Anterior cingulate cortex (tissue), 58 donors: ENCODE results near the gene FAM186B.

Source experiments
- DNase-seq, 58 donors: peaks; one replicate each; lab custom pipeline; 2025; lab: John Stamatoyannopoulos, UW

Gene FAM186B

GRCh38 chr12:49635656-49636055 lies 30.2 kb upstream of the FAM186B start:
- no peak for DNase-seq

DNA sequence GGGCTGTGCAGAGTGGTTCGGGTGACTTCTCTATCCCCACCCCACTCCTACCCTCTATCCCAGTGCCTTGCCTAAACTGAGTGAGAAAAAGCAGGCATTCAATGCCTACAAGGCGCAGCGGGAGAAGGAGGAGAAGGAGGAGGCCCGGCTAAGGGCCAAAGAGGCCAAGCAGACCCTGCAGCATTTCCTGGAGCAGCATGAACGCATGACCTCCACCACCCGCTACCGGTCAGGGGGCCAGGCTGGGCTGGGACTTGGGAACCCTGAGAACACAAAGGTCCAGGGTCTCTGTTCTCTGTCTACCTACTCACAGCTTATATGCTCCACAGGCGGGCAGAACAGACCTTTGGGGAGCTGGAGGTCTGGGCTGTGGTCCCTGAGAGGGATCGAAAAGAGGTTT lies 29.6 kb upstream of the FAM186B start:
- DNase-seq, result no peak

DNA sequence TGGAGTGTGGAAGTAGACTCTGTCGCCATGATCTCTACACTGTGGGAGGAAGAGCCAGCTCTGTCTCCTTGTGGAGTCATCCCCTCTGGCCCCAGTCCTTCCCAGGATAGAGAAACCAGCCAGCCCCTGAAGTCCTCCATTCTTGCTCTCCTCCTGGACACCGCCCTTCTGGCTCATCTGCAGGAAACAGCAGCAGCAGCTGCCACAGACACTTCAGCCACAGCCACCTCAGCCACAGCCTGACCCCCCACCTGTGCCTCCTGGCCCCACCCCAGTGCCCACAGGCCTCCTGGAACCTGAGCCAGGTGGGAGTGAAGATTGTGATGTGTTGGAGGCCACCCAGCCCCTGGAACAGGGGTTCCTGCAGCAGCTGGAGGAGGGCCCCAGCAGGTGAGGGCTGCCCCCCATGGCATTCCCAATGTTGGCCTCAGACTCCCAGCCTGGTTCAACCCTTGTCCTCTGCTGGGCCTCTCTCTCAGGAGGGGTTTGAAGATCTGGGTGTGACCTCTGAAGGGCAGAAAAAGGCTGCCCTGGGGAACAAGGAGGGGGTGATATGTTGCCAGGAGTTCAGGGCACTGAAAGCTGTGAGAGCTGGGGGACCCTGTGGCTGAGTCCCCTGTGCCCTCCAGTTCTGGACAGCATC lies 28.4 kb upstream of the FAM186B start:
- no peak for DNase-seq

- DNase-seq, result no peak
Measured at GRCh38 chr12:49632986-49633702, 27.7 kb upstream of the FAM186B start.

GRCh38 chr12:49632401-49632800 lies 27.0 kb upstream of the FAM186B start:
- no peak for DNase-seq

DNA sequence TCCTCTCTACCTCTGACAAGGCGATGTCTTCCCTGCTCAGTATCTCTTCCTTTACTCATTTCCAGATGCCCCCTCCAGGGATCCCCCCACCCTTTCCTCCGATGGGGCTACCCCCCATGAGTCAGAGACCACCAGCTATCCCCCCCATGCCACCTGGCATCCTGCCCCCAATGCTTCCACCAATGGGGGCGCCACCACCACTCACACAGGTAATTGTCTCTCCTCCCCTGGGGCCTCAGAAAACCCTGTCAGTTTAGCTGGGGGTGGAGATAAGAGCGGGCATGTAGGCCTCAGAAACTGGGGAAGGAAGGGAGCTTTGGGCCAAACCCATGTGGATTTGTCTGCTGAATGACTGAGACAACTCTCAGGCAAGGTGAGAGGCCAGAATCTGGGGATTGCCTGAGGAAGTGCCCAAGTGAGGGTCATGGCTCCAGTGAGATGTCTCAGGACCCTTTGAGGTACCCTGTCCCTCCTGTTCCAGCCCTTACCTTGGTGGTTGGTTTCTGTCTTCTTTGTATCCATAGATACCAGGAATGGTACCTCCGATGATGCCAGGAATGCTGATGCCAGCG lies 26.0 kb upstream of the FAM186B start:
- DNase-seq, result no peak

DNA sequence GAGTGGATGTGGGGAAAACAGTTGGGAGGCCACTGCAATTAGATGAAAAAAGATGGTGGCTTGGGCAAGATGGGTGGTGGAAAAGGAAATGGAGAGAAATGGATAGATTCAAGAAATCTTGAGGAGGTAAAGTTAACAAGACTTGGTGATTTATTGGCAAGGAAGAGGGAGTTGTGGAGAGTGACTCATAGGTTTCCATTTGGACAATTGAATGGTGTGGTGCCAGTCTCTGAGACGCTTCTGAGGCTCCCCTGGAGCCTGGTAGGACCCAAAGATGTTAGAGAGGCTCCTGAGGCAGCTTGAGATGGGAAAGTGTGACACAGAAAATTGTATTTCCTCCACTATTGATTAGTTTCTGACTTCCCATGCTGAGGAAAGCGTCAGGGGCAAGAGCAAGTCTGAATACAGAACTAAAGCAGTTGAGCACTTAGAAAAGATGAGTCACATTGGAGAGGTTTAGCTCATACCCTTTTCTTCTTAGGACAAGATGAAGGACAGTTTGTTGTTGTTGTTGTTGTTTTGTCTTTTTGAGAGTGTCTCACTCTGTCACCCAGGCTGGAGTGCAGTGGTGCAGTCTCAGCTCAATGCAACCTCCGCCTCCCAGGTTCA lies 22.4 kb upstream of the FAM186B start:
- DNase-seq, result no peak

DNA sequence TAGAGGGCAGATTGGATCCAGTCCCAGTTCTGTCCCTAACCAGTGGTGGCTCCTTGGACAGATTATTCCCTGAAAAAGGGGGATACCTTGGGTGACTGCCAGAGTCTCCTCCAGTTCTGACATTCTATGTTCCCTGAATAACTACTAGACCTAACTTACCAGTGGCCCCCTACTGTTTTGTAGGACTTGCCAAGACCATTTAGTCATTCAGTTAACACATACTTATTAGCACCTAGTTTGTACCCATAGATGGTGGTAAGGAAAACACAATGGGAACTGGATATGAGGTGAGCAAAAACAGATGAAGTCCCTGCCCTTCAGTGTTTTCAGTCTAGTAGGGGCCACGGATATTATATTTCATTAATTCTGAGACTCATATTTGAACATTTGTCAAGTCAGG lies 21.4 kb upstream of the FAM186B start:
- DNase-seq, result no peak

DNA sequence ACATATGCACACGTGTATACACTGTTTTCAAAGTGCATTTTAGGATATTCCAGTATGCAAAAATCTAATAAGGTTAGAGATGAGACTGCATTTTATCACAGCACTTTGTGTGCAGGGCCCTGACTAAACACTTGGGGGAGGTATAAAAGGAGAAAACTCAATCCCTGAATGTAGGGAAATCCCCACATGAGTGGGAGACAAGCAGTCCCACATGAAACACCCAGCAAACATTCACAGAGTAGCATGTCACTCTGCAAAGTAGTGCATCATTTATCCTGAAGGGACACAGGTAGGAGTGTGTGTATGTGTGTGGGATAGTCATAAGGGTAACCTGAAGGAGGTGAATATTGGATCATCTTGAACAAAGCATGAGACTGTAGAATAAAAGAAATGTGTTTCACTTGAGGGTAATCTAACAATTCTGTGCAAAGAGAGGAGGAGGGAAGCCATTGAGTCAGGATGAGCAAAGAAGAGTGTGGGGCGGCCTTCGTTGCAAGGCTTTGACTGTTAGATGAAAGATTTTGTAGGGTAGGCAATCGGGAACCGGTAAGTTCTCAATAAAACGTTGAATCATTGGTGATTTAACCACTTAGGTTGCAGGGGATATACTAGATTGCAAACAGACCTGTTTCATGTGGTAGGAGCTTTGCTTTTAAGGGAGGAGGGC lies 20.9 kb upstream of the FAM186B start:
- no peak for DNase-seq

DNA sequence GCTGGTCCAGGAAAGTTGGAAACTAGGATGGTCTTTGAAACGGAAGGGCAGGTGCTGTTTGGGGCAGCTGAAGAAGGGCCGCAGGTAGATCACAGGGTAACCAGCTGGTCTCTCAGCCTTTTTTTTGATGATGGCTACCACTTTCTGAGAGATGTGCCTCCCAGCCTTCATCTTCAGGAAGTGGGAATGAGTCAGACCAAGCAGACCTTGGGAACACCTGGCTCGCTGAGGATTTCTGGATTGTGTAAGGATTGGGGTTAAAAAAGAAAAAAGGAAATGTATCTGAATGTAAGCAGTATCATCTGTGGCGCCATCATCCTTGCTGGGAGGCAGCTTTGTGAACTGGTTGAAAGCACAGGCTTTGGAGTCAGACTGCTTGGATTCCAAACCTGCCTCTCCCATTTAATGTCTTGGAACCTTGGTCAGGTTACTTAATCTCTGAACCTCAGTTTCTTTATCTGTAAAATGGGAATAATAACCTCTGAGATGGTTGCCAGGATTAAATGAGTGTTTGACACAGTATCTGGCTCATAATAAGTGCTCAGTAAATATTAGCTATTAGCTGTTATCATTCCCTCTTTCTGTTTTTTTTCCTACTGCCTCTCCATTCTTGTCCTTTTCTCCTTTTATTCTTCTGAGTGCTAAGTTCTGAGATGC lies 19.6 kb upstream of the FAM186B start:
- no peak for DNase-seq

DNA sequence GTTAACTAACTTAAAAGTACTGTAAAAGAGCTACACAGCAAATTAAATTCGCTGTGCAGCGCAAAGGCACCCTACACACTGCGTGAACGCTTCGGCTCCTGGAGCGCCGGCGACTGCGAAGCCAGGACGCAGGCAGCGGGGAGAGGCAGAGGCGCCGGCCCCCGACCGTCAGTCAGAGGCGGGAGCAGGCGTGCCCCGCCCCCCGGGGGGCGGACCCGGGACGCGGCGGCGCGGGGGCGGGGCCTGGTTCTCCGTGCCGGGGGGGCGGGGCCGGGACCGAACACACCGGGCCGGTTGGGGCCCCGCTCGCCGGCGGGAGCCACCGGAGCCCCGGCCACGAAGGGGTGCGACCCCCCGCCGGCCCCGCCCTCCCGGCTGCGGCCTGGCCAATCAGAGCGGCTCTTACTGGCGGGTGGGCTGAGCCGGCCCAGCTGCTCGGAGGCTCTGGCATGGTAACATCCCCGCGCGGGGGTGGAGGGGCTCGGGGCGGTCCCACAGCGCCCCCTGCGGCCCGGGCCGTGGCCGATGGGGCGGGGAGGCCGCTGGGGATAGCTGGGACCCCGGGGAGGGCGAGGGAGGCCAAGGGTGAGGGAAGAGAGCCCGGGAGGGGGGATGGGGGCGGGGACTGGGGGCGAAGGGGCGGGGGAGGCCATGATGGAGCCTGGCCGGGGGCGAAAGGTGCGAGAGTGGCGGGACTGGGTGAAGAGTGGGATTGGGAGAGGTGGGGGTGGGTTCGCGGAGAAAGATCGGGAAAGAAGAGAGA lies 17.9 kb upstream of the FAM186B start, which contains the start of gene PRPF40B:
PRPF40B (plus strand) TSS at position 420 of the 763 bp plus-strand sequence; CDS start at position 450, 30 bp downstream.
- DNase-seq, result peak in 56 of 58 donors; percentile 35 to 96 (median 84)

GRCh38 chr12:49622501-49623141 lies 17.2 kb upstream of the FAM186B start:
- peak in 1 of 58 donors; percentile 55 for DNase-seq

- DNase-seq, result no peak
Measured at GRCh38 chr12:49621651-49622500, 16.4 kb upstream of the FAM186B start.

- DNase-seq, result no peak
Measured at GRCh38 chr12:49619286-49619685, 13.8 kb upstream of the FAM186B start.

DNA sequence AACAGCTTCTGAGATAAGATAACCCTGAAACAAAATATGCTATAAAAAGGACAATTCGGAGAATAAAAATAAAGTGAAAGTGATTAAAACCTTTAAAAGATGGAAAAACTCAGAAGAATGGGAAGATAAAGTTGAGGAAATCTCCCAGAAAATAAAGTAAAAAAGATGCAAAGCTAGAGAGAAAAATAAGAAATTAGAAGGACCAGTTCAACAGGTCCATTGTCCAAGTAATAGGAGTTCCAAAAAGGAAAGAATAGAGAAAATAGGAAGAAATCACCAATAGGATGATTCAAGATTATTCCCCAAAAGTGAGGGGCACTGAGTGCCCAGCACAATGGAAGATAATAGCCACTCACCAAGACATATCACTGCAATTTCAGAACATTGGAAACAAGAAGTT lies 13.1 kb upstream of the FAM186B start:
- DNase-seq, result no peak

DNA sequence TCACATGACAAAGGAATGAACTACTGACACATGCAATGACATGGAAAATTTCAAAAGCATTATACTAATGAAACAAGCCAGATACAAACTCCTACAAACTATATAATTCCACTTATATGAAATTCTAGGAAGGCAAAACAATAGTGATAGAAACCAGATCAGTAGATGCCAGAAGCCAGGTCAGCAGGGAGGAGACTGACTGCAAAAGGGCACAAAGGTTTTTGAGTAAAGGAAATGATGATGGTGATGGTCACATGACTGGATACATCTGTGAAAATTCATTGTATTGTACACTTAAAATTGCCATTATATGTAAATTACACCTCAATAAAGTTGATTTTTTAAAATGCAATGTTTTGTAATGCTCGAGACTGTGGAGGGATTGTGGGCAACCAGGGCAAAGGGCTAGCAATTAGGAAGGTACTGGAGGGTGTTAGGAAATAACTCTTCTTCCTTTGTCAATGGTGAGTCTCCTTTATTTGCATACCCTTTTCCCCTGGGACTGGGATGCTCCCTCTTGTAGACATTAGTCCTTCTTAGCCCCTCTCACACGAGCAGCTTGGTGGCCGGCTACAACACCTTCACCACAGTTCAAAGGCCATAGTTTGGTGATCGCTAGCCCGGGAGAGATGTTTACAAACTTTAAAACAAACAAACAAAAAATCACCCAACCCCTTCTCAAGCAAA lies 11.2 kb upstream of the FAM186B start:
- DNase-seq, result no peak

GRCh38 chr12:49615725-49616124 lies 10.3 kb upstream of the FAM186B start:
- DNase-seq, result no peak
